ENCODE results near the gene ABCA13.

DNA sequence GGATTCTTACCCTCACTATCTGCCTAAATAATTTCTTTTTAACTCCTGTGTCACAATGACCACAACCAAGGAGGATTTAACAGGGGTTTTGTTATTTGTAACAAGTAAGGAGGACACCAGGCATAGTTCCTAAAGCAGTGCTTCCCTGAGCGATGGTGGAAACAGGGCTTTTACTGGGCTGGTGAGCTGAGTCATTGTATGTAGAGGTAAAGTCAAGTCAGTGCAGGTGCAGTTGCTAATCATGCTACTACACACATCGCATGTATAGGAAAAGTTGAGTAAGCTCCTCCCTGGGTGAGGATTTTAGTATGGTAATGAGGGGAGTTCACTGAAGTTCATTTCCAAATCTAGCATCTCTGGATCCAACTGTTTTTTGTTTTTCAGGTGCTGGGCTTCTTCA is 22.9 kb upstream of the ABCA13 start:
- TF ChIP-seq, protein P1, sequence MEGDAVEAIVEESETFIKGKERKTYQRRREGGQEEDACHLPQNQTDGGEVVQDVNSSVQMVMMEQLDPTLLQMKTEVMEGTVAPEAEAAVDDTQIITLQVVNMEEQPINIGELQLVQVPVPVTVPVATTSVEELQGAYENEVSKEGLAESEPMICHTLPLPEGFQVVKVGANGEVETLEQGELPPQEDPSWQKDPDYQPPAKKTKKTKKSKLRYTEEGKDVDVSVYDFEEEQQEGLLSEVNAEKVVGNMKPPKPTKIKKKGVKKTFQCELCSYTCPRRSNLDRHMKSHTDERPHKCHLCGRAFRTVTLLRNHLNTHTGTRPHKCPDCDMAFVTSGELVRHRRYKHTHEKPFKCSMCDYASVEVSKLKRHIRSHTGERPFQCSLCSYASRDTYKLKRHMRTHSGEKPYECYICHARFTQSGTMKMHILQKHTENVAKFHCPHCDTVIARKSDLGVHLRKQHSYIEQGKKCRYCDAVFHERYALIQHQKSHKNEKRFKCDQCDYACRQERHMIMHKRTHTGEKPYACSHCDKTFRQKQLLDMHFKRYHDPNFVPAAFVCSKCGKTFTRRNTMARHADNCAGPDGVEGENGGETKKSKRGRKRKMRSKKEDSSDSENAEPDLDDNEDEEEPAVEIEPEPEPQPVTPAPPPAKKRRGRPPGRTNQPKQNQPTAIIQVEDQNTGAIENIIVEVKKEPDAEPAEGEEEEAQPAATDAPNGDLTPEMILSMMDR (IDR thresholded peaks at IDR 0.05), result no peak
- TF ChIP-seq POLR2AphosphoS5 (IDR thresholded peaks at IDR 0.05; ENCODE audit: low read depth, low read length), result no peak
- TF ChIP-seq TCF7L2 (IDR thresholded peaks at IDR 0.05; ENCODE audit: low read depth, low read length), result no peak

Measured in Panc1 (cell line).